B cell (primary cell): Measurements from ENCODE around the gene COA6.

Experiments used
- CTCF ChIP-seq: fragments of 200-600 bp; IDR thresholded peaks from one replicate; pipeline ENCODE4 v1.8.0; 2022; ENCODE audit warnings: antibody characterized with exemption, mild to moderate bottlenecking
- EZH2 ChIP-seq: IDR thresholded peaks from 2 replicates; pipeline ENCODE4 v1.6.1; 2012; ENCODE audit warnings: borderline replicate concordance, low read depth, mild to moderate bottlenecking, moderate library complexity, low read length; ENCODE audit not compliant: insufficient read depth, poor library complexity, severe bottlenecking

DNA sequence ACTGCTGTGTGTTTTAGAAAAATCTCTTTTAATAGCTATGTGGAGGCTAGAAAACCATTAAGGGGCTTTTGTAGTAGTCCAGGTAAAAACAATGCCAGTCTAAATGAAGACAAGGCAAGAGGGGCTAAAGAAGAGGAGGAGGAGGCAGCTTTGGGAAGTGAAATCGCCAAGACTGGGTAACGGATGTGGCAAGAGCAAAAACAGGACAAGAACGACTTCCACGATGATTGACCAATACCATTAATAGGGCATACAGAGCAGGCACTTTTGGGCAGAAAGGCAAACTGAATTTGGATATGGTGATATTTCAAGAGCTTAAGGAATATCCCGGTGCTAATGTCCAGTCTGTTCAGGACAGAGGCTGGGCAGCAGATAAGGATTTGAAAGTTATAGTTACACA is 22.0 kb downstream of the COA6 start:
- TF ChIP-seq CTCF, result no peak
- no peak for TF ChIP-seq EZH2
